GDM1 (cell line): ENCODE results near the gene UBE2Q1.
A peak's percentile ranks its signal among the peaks of the same experiment; 100 is the strongest.
"Not testable (repeated sequence)": the region's sequence is repeated elsewhere in the genome, so short reads cannot be mapped to it uniquely, and the experiment has no call there.

ENCODE experiments used
- DNase-seq: peaks from one replicate; lab custom pipeline; 2025; lab: John Stamatoyannopoulos, UW

The UBE2Q1 gene

DNA sequence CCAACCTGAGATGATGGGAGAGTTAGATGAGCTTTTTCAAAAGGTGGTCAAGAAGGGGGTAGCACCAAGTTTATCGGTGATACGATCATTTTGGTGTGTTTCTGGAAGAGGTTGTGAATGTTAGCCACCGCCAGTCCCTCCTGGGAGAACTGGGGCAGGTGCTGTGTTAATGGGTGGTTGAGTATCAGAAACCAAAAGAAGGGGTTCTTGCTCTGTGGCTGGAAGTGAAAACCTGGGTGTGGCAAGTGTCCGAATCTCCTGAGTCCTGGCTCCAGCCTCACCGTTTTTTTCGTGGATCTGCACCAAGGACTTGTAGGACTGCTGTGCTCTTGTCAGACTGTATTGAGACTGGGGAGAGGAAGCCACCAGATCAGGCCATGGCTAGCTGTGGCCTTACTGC is 7.8 kb downstream of the UBE2Q1 start:
- DNase-seq, result no peak

DNA sequence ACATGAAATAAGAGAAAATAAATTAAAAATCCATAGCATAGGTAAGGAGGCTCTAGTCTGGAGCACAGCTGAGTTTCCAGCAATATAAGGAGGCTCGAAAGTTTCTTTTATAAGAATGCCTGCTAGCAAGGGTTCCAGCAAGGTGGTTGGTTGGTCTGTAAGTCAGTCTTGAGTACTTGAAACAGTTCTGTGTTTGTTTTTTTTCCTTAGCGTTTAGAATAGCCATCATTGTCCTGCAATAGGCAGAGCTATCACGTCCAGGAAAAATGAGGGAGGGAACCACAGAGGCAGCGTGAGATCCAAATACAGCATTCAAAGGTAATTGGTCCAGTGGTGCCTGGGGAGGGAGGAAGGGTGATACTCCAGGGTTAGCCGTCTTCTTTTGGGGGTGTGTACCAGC is 8.4 kb downstream of the UBE2Q1 start:
- no peak for DNase-seq

DNA sequence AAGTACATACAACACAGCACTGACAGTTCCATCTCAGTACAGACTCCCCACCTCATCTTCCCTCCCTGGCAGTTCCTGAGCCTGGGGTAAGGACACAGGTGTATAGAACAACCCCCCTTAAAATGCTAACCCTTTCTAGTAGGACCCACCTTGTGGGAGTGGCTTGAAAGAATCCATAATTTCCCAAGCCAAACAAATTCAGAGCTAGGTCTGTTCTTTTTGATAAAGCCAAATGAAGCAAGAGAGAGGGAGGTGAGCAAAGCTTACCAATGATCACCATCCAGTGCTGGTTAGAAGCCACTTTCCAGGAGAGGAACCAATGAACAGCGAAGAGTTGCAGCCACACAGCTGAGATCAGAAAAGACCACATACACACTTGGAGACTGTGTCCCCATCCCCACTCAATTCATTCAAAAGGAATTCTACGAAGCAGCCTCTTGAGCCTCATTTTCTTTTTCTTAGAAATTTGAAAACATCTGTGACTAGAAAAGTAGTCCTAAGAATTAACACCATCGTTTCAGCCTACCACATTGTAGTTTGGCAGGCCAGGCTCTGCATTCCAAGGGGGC is 9.2 kb downstream of the UBE2Q1 start:
- no peak for DNase-seq

DNA sequence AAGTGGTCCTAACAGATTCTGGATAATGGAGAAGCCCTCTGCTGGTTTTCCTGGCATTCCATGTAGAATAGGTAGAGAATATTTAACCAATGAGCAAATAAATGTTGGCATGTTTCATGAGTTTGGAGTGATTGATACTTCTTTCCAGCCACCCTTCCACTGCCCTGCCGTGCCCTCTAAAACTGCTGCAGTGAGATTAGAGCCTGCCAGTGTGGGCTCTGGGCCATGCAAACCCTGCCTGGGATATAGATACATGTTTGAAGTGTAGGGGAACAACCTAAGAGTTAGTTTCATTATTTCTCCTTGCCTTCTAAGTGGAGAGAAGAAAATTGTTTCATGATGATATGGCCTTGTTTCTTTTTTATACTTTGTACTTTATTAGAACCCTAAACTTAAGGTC is 10.4 kb downstream of the UBE2Q1 start:
- DNase-seq, result no peak

DNA sequence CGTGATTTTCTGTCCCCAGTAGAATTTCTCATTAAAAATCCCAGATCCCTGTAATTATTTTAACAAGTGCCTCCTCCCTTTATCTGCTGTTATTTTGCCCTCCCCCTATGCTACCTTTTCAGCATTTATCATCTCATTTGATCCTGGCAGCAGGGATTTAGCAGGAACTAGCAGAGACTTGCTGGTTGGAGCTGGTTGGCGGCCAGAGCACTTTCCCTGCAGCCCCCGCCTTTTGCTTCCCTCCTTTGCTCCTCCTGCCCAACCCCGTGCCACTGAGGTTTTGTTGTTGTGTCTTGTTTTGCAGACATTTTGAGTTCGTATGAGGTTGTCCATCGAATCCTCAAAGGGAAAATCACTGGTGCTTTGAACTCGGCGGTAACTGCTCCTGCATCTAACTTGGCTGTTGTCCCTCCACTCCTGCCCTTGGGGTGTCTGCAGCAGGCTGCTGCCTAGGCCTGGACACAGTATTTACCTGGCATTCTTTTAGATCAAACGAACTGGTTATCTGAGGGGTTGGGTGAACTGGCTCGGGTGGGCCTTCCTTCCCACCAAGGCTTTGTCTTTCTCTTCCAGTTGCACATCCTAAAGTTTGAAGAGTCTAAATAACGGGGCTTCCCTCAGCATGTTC is 11.2 kb downstream of the UBE2Q1 start:
- DNase-seq, result no peak

DNA sequence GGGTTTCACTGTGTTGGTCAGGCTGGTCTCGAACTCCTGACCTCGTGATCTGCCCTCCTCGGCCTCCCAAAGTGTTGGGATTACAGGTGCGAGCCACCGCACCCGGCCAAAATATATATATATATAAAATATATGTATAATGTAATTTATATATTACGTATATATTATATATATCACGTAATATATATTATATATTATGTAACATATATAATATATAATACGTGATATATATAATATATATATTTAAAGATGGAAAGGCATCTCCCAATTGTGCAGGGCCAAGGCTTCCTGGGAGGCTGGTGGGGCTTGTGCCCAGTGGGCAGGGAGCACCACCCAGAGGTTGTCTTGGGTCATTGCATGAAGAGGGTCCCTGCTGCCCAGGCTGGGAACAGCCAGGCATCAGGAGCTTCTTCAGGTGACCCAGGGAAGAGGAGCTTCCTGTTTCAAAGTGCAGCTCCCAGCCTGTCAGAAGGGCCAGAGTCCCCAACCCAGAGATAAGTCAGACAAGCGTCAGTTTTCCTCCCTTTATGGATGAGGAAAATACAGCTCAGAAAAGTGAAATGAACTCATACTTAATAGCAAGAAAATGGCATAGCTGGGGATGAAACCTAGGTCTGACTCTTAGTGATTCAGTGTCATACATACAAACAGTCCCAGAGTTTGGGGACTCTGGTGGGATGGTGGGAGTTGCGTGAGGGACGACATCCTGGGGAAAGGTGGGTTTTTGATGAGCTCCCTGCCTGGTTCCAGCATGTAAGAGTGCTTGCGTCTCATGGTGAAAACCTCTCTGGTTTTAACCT is 12.0 kb downstream of the UBE2Q1 start:
- DNase-seq, result peak; percentile 53

DNA sequence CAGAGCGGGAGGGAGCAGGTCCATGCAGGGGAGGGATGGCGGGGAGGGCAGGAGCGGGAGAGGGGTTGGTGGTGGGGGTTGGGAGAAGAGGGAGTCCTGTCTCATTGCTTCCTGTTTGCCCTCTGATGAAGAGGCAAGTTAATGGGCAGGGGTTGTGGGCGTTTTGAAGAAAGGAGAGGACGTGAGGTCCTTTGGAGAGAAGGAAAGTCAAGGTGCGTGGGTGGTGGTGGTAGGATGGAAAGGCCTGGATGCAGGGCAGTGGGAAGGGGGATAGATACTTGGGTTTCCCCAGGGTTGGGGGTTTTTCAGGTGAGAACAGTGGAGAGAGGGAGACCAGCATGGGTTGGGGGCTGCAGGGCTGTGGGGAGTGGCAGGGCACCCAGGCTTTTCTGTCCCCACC is 17.2 kb downstream of the UBE2Q1 start:
- no peak for DNase-seq

DNA sequence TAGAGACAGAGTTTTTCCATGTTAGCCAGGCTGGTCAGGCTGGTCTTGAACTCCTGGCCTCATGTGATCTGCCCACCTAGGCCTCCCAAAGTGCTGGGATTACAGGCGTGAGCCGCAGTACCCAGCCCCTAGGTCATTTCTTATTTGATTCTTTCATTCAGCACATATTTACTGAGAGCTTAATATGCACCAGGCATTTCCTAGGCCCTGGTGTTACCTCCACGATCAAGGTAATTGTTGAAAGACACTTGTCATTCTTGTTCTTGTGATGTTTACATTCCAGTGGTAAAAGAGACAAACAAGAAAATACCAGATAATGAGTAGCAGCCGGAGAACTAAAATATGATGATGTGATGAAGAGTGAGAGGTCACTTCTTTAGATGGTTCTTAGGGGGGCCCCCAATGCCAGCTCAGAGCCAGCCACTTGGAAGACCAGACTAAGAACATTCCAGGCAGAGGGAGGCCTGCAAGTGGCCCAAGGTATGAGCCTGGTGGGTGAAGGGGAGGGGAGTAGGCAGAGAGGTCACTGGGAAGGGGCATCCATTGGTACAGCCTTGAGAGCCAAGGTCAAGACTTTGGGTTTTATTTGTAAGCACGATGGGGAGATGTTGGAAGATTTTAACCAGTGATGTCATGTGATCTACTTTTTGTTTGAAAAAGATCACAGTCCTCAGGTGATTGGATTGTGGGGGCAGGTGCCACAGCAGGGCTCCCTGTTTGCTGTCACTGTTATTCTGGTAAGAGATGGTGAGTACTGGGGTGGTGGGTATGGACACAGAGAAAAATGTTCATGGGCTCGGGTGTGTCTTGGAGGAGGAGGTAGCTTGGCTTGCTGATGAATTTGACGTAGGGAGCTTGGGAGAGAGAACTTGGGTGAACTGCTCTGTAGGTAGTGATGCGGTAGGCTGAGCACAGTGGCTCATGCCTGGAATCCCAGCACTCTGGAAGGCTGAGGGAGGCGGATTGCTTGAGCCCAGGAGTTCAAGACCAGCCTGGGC is 18.7 kb downstream of the UBE2Q1 start:
- no peak for DNase-seq

DNA sequence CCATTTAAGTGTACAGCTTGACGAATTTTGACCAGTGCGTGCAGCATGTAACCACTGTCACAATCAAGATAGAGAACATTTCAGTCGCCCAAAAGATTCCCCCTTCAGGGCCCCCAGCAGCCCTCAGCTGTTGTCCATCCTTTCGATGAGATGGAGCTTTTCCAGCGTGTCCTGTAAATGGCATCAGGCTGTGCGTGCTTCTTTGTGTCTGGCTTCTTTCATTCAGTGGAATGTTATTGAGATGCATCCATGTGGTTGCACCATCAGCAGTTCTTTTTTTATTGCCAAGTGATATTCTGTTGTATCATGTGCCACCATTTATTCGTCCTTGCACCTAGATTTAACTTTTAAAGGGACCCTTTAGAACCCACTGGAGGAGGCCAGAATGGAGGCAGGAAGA is 21.9 kb downstream of the UBE2Q1 start:
- DNase-seq, result no peak

DNA sequence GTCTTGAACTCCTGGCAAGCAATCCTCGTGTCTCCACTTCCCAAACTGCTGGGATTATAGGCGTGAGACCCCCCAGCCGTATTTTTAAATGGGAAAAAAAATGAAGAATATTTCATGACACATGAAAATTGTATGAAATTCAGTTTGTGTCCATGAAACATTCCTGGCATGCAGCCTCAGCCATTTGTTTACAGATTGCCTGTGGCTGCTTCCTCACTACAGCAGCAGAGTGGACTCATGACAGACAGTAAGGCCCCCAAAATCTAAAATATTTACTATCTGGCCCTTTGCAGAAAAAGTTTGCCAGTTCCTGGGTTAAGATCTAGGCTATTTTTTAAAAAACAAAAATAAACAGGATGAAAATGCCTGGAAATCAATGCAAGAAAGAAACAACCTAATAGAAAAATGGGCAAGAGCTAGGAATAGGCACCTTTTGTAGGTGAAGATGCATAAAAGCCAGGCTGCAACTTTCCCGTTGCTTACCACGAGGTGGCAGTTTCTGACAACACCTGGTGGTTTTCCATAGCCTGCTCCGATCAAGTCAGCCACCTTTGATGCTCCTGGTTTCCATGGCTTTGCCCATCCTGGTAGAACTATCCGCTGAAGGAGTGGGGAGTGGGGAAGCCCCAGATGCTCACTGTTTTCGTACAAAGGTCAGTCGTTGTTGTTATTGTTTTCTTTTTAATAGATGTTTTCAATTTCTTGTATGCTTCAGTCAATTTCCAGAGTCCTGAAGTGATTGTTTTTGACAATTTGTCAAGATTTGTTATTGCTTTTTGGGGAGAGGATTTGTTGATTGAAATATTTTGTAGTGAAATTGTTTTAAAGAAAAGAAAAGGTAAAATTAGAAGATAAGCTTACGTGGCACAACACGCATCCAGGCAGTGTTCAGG is 24.3 kb downstream of the UBE2Q1 start:
- DNase-seq, result no peak

DNA sequence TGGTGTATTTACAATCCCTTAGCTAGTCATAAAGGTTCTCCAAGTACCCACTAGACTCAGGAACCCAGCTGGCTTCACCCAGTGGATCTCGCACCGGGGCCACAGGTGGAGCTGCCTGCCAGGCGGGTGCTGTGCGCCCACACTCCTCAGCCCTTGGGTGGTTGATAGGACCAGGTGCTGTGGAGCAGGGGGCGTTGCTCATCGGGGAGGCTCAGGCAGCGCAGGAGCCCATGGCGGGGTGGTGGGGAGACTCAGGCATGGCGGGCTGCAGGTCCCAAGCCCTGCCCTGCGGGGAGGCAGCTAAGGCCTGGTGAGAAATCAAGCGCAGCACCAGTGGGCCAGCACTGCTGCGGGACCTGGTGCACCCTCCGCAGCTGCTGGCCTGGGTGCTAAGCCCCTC is 26.5 kb downstream of the UBE2Q1 start:
- not testable (repeated sequence) for DNase-seq

DNA sequence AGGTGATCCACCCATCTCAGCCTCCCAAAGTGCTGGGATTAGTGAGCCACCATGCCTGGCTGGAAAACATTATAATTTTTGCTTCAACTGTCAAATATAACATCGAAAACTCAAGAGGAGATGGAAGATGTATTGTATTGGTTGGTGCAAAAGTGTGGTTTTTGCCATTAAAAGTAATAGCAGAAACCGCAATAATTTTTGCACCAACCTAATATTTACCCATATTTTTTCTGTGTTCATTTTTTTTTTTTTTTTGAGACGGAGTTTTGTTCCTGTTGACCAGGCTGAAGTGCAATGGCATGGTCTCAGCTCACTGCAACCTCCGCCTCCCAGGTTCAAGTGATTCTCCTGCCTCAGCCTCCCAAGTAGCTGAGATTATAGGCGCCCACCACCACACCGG is 29.2 kb downstream of the UBE2Q1 start:
- DNase-seq, result no peak

DNA sequence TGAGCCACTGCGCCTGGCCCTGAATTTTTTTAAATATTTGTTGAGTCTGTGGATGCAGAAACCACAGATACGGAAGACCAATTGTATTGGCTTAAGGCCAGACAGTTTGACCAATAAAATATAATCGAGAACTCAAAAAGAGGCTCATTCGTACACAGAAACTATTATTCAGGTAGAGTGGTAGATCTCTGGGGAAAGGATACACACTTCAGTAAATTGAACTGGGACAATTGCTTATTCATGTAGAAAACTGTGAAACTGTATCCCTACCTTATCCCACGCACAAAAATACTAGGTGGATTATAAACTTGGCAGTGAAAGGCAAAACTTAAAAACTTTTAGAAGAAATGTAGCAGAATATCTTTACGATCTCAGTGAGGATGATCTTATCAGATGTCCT is 31.3 kb downstream of the UBE2Q1 start:
- no peak for DNase-seq

DNA sequence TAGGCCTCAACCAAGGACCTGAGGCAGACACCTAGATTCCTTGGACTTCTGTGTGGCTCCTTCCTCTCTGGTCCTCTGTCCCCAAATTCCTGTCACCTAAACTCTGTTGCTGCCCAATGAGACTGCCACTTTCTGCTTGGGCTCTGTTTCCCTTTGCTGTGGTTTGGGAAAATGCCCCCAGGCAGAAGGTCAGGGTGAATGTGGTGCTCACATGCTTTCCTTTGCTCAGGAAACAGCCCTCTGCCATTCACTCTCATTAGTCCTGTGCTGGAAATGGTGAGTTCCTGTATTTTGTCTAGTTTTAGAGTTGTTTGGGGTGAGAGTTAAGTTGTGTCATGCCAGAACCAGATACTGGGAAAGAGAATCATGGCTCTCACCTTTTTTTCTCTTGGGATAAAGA is 33.6 kb downstream of the UBE2Q1 start:
- no peak for DNase-seq

DNA sequence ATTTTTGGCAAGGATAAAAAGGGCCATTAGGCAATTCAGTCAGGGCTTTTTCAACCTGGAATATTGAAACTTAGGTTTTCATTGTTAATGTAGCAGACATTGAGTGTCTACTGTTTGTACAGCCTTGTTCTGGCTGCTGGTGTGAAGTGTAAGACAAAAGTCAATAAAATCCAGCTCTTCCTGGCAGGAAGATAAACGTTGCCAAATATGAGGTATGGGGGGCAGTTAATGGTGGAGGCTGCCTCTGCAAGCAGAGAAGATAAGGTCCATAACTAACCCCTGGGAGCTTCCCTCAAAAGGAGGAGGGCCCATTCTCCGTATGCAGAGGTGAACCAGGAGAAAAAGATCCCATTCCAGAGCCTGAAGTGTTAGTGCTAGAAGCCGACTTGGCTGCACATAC is 36.8 kb downstream of the UBE2Q1 start:
- no peak for DNase-seq

DNA sequence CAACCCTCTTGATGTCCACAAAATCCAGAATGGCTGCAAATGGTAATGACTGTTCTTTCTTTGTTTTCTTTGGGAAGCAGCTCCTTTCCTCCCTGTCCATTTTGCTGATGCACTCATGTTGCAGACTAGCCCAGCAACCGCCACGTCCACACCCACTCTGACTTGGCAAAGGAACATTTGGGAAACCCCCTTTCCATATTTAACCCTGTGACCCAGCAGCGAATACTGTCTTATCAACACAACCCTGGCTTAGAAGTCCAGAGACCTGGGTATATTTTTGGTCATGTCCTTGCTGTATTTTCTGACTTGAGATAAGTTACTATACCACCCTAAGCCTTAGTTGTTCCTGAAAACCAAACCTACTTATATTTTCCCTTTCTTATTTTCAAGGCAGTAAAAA is 38.1 kb downstream of the UBE2Q1 start:
- no peak for DNase-seq

DNA sequence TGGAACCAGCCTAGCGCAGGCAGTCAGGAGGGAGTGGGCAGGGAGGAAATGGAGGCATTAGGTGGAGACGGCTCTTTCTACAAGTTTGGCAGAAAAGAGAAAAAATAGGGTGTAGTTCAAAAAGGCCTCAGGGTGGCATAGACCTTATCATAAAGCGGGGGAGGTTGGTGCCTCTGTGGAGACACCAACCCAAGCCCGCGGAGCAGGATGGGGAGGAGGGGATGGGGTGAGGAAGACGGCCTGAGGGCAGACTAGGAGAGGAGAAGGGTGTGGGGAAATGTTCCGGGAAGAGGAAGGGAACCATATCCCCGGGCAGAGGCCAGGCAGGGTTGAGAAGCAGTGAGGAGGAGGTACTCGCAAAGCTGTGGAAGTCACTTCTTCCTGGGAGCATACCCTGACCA is 38.9 kb downstream of the UBE2Q1 start:
- DNase-seq, result no peak

DNA sequence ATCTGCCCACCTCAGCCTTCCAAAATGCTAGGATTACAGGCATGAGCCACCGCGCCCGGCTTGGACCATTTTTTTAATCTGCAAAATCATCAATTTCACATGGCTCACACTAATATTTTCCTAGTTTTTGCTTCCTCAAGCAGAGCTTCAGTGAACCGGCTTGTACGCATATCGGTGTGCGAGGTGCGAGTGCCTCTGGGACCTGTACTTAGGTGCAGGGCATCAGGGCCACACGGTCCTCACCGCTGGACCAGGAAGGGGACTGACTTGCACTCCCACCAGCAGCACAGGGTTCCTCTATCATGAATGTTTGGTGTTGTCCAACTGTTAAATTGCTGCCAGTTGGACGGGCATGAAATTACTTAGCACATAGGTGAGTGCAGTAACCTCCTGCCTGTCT is 40.8 kb downstream of the UBE2Q1 start:
- DNase-seq, result no peak

DNA sequence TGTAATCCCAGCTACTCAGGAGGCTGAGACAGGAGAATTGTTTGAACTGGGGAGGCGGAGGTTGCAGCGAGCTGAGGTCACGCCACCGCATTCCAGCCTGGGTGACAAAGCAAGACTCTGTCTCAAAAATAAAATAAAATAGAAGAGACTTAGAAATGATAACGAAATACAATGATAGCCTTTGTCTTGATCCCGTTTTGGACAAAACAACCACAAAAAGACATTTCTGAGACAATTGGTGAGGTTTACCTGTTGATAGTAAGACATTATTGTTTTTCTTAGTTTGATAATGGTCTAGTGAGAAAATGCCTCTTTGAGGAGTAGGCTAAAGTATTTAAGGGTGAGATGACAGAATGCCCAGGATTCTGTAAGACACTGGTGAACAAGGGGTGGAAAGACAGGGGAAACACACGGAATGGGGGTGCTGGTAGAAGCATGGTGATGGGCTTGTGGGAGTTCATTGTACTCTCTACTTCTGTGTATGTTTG is 44.4 kb downstream of the UBE2Q1 start:
- DNase-seq, result no peak

DNA sequence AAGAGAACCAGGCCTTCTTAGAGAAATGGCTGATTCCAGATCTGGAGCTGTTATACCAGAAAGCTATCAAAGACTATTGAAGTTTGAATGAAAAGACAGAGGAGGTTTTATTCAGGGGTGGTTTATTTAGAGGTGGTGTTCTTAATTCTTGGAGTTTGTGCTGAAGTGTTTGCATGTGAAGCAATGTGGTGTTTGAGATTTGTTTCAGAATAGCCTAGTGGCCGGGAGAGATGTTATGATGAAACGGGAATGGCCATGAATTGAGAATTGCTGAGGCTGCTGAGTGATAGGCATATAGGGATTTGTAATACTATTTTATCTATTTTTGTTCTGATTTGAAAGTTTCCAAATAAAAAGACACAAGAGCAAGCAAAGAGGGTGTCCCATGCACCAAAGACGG is 45.7 kb downstream of the UBE2Q1 start:
- no peak for DNase-seq

DNA sequence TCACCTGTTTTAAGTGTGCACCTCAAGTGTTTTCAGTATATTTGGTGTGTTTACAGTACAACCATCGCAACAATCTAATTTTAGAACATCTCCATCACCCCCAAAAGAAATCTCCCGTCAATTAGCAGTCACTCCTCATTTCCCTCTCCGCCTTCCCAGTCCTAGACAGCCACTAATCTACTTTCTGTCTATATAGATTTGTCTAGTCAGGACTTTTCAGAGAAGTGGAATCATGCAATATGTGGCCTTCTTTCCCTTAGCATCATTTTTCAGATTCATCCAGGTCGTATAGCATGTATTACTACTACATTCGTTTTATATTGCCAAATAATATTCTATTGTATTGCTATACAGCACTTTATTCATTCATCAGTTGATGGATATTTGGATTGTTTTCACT is 54.6 kb downstream of the UBE2Q1 start:
- DNase-seq, result no peak
